ENCODE measurements around the gene BSPRY. TPM values are rescaled to one million over a fixed set of nuclear protein-coding genes. Genes with fewer than 3 reads are reported as not detected.

Gene BSPRY
- total and polyA plus RNA-seq, 2 donors (not counting 1 experiment from before 2014, with no cell fraction given): 0.42 to 0.59 TPM

DNA sequence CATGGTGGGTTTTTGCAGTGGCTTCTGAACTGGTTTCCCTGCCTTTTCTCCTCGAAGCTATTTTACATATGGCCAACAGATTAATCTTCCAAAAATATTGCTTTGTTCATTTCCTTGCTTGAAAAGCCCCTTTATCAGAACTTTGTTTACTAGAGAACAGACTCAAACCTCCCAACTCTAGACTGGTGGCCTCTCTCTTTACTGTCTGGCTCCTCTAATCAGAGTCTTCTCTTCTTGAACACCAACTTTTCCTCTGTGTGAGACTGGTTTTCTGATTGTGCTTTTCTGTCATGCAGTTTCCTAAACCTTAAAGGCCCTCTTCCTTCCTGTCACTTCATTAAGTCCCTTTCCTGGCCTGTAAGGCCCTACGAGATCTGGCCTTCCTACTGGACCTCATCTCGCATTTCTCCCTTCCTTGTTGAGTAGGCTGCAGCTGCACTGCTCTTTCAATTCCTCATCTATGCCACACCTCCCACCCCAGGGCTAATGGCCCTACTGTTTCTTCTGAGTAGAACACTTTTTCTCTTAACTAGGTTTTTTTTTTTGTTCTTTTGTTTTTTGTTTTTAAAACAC is 66.9 kb downstream of the BSPRY start:
- CTCF ChIA-PET: interaction anchor here (0.7 to 2.3 kb wide), 8 partner anchors 15 to 239 kb away, joined by 3 to 7 read pairs (median 4); partner anchors contain the start of gene ALAD
- TF ChIP-seq EZH2 (IDR thresholded peaks at IDR 0.05; ENCODE audit: borderline replicate concordance, insufficient read depth, low read depth, low read length, poor library complexity, severe bottlenecking): no peak
- TF ChIP-seq, protein P1, sequence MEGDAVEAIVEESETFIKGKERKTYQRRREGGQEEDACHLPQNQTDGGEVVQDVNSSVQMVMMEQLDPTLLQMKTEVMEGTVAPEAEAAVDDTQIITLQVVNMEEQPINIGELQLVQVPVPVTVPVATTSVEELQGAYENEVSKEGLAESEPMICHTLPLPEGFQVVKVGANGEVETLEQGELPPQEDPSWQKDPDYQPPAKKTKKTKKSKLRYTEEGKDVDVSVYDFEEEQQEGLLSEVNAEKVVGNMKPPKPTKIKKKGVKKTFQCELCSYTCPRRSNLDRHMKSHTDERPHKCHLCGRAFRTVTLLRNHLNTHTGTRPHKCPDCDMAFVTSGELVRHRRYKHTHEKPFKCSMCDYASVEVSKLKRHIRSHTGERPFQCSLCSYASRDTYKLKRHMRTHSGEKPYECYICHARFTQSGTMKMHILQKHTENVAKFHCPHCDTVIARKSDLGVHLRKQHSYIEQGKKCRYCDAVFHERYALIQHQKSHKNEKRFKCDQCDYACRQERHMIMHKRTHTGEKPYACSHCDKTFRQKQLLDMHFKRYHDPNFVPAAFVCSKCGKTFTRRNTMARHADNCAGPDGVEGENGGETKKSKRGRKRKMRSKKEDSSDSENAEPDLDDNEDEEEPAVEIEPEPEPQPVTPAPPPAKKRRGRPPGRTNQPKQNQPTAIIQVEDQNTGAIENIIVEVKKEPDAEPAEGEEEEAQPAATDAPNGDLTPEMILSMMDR (IDR thresholded peaks at IDR 0.05): no peak
- H3K79me2 ChIP-seq (ENCODE audit: control insufficient read depth, insufficient read depth, low read length): no peaks in the 10 kb centered on the region
- ATAC-seq (ENCODE audit: low read depth) (peak; percentile 97), DNase-seq (peak; percentile 71)
- intact Hi-C loops (cut with micrococcal nuclease): loop anchor here (10.0 kb wide), 1 partner anchor 261 kb away; the partner anchor contains the start of gene SLC31A2
- no peaks in the 10 kb centered on the region for H3K9me3 ChIP-seq (ENCODE audit: control extremely low read depth in 1 of 3, control insufficient read depth in 2 of 3, insufficient read depth in 1 of 3, low read length in 2 of 3)
- H2AFZ ChIP-seq (ENCODE audit: insufficient read depth, low read depth, low read length, poor library complexity, severe bottlenecking): peak overlapping the region; percentile 72
- Mint-ChIP-seq H3K9me3 (ENCODE audit: insufficient read depth) (no peaks in the 10 kb centered on the region), H3K27me3 (no peaks in the 10 kb centered on the region), H3K4me3 (no peak overlapping the region), H3K27ac (no peak overlapping the region), H3K4me1 (no peaks in the 10 kb centered on the region)
- H3K36me3 ChIP-seq (replicated peaks in 1 of 2; ENCODE audit: control extremely low read depth in 1 of 2, control insufficient read depth in 1 of 2, extremely low read depth in 1 of 2, insufficient read depth in 2 of 2, low read length in 1 of 2): no peaks in the 10 kb centered on the region
- H3K4me2 ChIP-seq (replicated peaks; ENCODE audit: low read depth, low read length, poor library complexity, severe bottlenecking): peak overlapping the region; percentile 53
- H3K4me3 ChIP-seq (ENCODE audit: control extremely low read depth in 1 of 5, extremely low read depth in 1 of 5, insufficient read depth in 1 of 5, low read depth in 2 of 5, low read length in 4 of 5): no peak overlapping the region
- peak overlapping the region; percentile 61 to 67 for H3K27ac ChIP-seq (ENCODE audit: low read length in 2 of 2)
- 27% methylated on average over 3 of the region's 3 CpGs for WGBS (ENCODE audit: insufficient coverage)
- no peaks in the 10 kb centered on the region for H4K20me1 ChIP-seq (ENCODE audit: control insufficient read depth, insufficient read depth, low read length, poor library complexity, severe bottlenecking)
- peak overlapping the region; percentile 16 for H3K9ac ChIP-seq (ENCODE audit: low read length)
- H3K27me3 ChIP-seq (replicated peaks in 1 of 4; ENCODE audit: control extremely low read depth in 1 of 4, control insufficient read depth in 3 of 4, insufficient read depth in 4 of 4, low read length in 3 of 4): no peaks in the 10 kb centered on the region
- peaks cover 18 to 29% of the 10 kb centered on the region in 2 donors for H3K4me1 ChIP-seq (ENCODE audit: control insufficient read depth in 2 of 2, insufficient read depth in 2 of 2, low read length in 2 of 2)
- POLR2A ChIA-PET: interaction anchor here (0.7 kb wide), 1 partner anchor 10 kb away, joined by 3 read pairs; no protein-coding TSS in a partner anchor

- intact Hi-C loops (cut with micrococcal nuclease): loop anchor here (10.0 kb wide), 1 partner anchor 263 kb away; the partner anchor contains the start of gene SLC31A2
- H3K4me2 ChIP-seq (replicated peaks; ENCODE audit: low read depth, low read length, poor library complexity, severe bottlenecking): no peak overlapping the region
- no peaks in the 10 kb centered on the region for H4K20me1 ChIP-seq (ENCODE audit: control insufficient read depth, insufficient read depth, low read length, poor library complexity, severe bottlenecking)
- Mint-ChIP-seq H3K27me3 (no peaks in the 10 kb centered on the region), H3K4me1 (no peaks in the 10 kb centered on the region), H3K4me3 (no peak overlapping the region), H3K27ac (no peak overlapping the region), H3K9me3 (ENCODE audit: insufficient read depth) (no peaks in the 10 kb centered on the region)
- peaks cover 18 to 23% of the 10 kb centered on the region in 2 donors for H3K4me1 ChIP-seq (ENCODE audit: control insufficient read depth in 2 of 2, insufficient read depth in 2 of 2, low read length in 2 of 2)
- H3K9me3 ChIP-seq (ENCODE audit: control extremely low read depth in 1 of 3, control insufficient read depth in 2 of 3, insufficient read depth in 1 of 3, low read length in 2 of 3): no peaks in the 10 kb centered on the region
- peak overlapping the region; percentile 61 to 67 for H3K27ac ChIP-seq (ENCODE audit: low read length in 2 of 2)
- no peak overlapping the region for H3K4me3 ChIP-seq (ENCODE audit: control extremely low read depth in 1 of 5, extremely low read depth in 1 of 5, insufficient read depth in 1 of 5, low read depth in 2 of 5, low read length in 4 of 5)
- H3K36me3 ChIP-seq (replicated peaks in 1 of 2; ENCODE audit: control extremely low read depth in 1 of 2, control insufficient read depth in 1 of 2, extremely low read depth in 1 of 2, insufficient read depth in 2 of 2, low read length in 1 of 2): no peaks in the 10 kb centered on the region
- DNase-seq (no peak), ATAC-seq (ENCODE audit: low read depth) (no peak)
- no peak overlapping the region for H2AFZ ChIP-seq (ENCODE audit: insufficient read depth, low read depth, low read length, poor library complexity, severe bottlenecking)
- TF ChIP-seq EZH2 (IDR thresholded peaks at IDR 0.05; ENCODE audit: borderline replicate concordance, insufficient read depth, low read depth, low read length, poor library complexity, severe bottlenecking): no peak
- TF ChIP-seq, protein P1 (IDR thresholded peaks at IDR 0.05): no peak
- 81% methylated on average over 3 of the region's 4 CpGs for WGBS (ENCODE audit: insufficient coverage)
- POLR2A ChIA-PET: no interaction called here
- CTCF ChIA-PET: interaction anchor here (1.9 to 2.3 kb wide), 2 partner anchors 29 to 238 kb away, joined by 5 to 7 read pairs; no protein-coding TSS in a partner anchor
- H3K27me3 ChIP-seq (replicated peaks in 1 of 4; ENCODE audit: control extremely low read depth in 1 of 4, control insufficient read depth in 3 of 4, insufficient read depth in 4 of 4, low read length in 3 of 4): no peaks in the 10 kb centered on the region
- no peak overlapping the region for H3K9ac ChIP-seq (ENCODE audit: low read length)
- no peaks in the 10 kb centered on the region for H3K79me2 ChIP-seq (ENCODE audit: control insufficient read depth, insufficient read depth, low read length)
Observed at GRCh38 chr9:113417370-113417769, 68.0 kb downstream of the BSPRY start.

Data from B cell (primary cell).